Neutrophil (primary cell): ENCODE data around the gene RASGRF1.

Source experiments
- H3K27ac ChIP-seq: fragments of 200-600 bp; sonication (generic); 2 replicates; pipeline ENCODE4 v1.5.1; 2016; ENCODE audit warnings: mild to moderate bottlenecking, moderate library complexity
- H3K27me3 ChIP-seq: fragments of 200-600 bp; sonication (generic); 2 replicates; pipeline ENCODE4 v1.6.0; 2016; ENCODE audit warnings: mild to moderate bottlenecking
- H3K36me3 ChIP-seq: fragments of 200-600 bp; sonication (generic); 2 replicates; pipeline ENCODE4 v1.5.1; 2017
- H3K4me1 ChIP-seq, 2 experiments: fragments of 200-600 bp in 1 of 2; sonication (generic) in 1 of 2; 1 replicate in 1 of 2; 2 replicates in 1 of 2; pipeline versions ENCODE4 v1.5.1 to v1.6.1; 2013 to 2016; ENCODE audit warnings: low read depth in 1 of 2, low read length in 1 of 2, mild to moderate bottlenecking in 1 of 2, moderate library complexity in 1 of 2; ENCODE audit not compliant: control insufficient read depth in 1 of 2, insufficient read depth in 1 of 2
- H3K4me3 ChIP-seq, 2 experiments: fragments of 200-600 bp in 1 of 2; sonication (generic) in 1 of 2; 1 replicate in 1 of 2; 2 replicates in 1 of 2; pipeline ENCODE4 v1.5.1; 2013 to 2016; ENCODE audit warnings: low read depth in 1 of 2, low read length in 1 of 2, mild to moderate bottlenecking in 1 of 2, moderate library complexity in 1 of 2
- H3K9me3 ChIP-seq: fragments of 200-600 bp; sonication (generic); 2 replicates; pipeline ENCODE4 v1.5.1; 2016
- CTCF ChIP-seq: fragments of 200-600 bp; sonication (generic); IDR thresholded peaks from 2 replicates; pipeline ENCODE4 v1.5.1; 2016; ENCODE audit warnings: antibody characterized with exemption

Gene RASGRF1

GRCh38 chr15:79036323-79036722 lies 54.3 kb downstream of the RASGRF1 start:
- peaks cover 44% of the 10 kb centered on the region for H3K27me3 ChIP-seq
- no peaks in the 10 kb centered on the region for H3K9me3 ChIP-seq
- no peaks in the 10 kb centered on the region for H3K4me1 ChIP-seq
- TF ChIP-seq CTCF: no peak
- no peak overlapping the region for H3K4me3 ChIP-seq
- H3K36me3 ChIP-seq: no peaks in the 10 kb centered on the region
- no peak overlapping the region for H3K27ac ChIP-seq

- Histone ChIP-seq H3K27me3 (peaks cover 41% of the 10 kb centered on the region), H3K9me3 (no peaks in the 10 kb centered on the region), H3K36me3 (no peaks in the 10 kb centered on the region), H3K27ac (no peak overlapping the region), H3K4me3 (no peak overlapping the region), H3K4me1 (no peaks in the 10 kb centered on the region)
- TF ChIP-seq CTCF: no peak
These were observed 54.8 kb downstream of the RASGRF1 start for GRCh38 chr15:79035814-79036213.

DNA sequence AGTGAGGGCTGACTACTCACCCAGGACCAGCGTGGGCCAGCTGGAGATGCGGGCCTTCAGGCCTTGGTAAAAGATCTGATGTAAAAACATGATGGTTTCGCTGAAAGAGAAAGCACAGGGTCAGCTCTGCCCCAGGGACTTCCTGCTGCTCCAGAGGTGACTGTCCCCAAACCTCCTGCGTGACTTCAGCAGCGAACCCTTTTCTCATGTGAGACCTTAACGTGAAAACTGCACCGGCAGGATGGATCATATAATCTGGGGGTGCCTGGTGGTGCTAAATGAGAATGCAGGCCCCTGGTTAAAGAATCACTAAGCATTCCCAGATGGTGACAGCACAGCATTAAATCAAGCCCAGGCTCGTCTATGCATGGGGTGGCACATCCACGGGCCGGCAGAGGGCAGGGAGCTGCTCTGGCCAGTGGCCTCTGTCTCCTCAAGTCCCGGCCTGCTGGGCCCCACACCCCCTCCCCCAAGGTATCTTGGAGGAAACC lies 55.4 kb downstream of the RASGRF1 start:
- TF ChIP-seq CTCF: no peak
- no peaks in the 10 kb centered on the region for H3K4me1 ChIP-seq
- H3K27me3 ChIP-seq: peaks cover 38% of the 10 kb centered on the region
- no peak overlapping the region for H3K4me3 ChIP-seq
- no peaks in the 10 kb centered on the region for H3K9me3 ChIP-seq
- H3K36me3 ChIP-seq: no peaks in the 10 kb centered on the region
- no peak overlapping the region for H3K27ac ChIP-seq

DNA sequence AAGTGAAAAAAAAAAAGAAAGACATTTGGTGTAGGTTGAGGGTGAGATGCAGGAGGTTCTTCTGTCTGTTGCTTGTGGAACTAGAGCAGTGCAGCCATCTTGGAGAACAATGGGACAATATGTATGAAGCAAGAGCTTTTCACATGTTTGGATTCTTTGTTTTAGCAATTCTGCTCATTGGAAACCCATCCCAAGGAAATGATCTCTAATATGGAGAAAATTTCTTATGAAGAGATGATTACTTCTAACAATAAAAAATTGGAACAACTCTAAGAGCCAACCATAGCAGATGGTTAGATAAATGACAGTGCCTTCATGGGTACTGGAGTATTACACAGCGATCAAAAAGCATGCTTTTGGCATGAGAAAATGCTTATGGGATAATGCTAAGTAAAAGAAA lies 56.3 kb downstream of the RASGRF1 start:
- Histone ChIP-seq H3K27ac (no peak overlapping the region), H3K4me1 (no peaks in the 10 kb centered on the region), H3K36me3 (no peaks in the 10 kb centered on the region), H3K9me3 (no peaks in the 10 kb centered on the region), H3K27me3 (peaks cover 38% of the 10 kb centered on the region), H3K4me3 (no peak overlapping the region)
- TF ChIP-seq CTCF: no peak

DNA sequence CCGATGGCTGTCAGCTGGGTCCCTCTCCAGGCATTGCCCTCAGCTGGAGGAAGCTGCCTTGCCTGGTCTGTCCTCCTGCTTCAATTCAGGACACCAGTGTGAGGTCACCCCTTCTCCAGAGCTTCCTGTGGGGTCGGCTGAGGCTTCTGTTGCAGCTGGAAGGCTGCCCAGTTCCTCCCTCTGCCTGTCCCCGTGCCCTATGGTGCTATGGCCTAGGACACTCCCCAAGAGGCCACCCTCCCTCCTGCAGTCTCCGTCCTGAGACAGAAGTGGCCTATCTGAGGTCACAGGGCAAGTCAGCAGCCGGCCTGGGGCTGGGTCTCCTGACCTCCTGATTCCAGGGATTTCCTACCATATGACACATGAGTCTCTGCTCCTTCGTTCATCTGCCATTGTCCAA lies 57.9 kb downstream of the RASGRF1 start:
- H3K4me3 ChIP-seq: no peak overlapping the region
- H3K27ac ChIP-seq: no peak overlapping the region
- no peaks in the 10 kb centered on the region for H3K4me1 ChIP-seq
- H3K27me3 ChIP-seq: peaks cover 31% of the 10 kb centered on the region
- no peak for TF ChIP-seq CTCF
- H3K9me3 ChIP-seq: no peaks in the 10 kb centered on the region
- H3K36me3 ChIP-seq: no peaks in the 10 kb centered on the region

DNA sequence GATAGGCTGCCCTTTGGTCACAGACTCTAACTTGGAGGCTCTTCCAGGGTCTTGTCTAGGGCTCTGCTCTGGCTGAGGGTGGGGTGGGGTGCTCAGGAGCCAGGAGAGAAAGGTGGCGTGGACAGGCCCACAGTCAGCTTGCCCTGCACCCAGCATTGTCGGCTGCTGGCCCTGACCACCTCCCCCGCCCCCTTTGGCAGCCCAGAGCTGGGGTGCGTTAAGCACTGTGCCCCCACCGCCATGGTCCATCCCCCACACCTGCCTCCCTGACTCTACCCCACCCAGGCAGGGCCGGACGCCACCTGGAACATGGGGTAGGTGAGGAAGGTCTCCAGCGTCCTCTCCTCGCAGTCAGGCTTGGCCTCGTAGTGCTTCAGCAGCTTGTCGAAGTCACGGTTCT lies 58.8 kb downstream of the RASGRF1 start:
- no peaks in the 10 kb centered on the region for H3K4me1 ChIP-seq
- no peaks in the 10 kb centered on the region for H3K36me3 ChIP-seq
- H3K27me3 ChIP-seq: peaks cover 23% of the 10 kb centered on the region
- H3K4me3 ChIP-seq: no peak overlapping the region
- no peak for TF ChIP-seq CTCF
- H3K27ac ChIP-seq: no peak overlapping the region
- H3K9me3 ChIP-seq: no peaks in the 10 kb centered on the region
